Skin of body (tissue), 3 donors: ENCODE measurements around the gene LAGE3. TPM values are rescaled to one million over a fixed set of nuclear protein-coding genes. Genes with fewer than 3 reads are reported as not detected.
A peak's percentile ranks its signal among the peaks of the same experiment; 100 is the strongest.

Experiments used
- DNase-seq: peaks from one replicate; lab custom pipeline; 2025; lab: John Stamatoyannopoulos, UW
- small RNA-seq: library from RNA; depleted of rRNA; stranded (forward); fragments of <200 nt; gene quantifications from one replicate; pipeline ENCODE3, GENCODE V24; 2014; ENCODE audit warnings: low replicate concordance
- total RNA-seq: library from RNA; depleted of rRNA; stranded (reverse); fragments of >200 nt; gene quantifications from one replicate; pipeline ENCODE4 v1.2.3, GENCODE V29; 2014

LAGE3 gene
- total RNA-seq, 1 donor from 2014 or later, result 5.2 TPM

- DNase-seq, result no peak
Measured at GRCh38 chrX:154435171-154435733, 43.8 kb downstream of the LAGE3 start.

- no peak for DNase-seq
Measured at GRCh38 chrX:154434394-154435168, 44.5 kb downstream of the LAGE3 start.

- no peak for DNase-seq
Measured at GRCh38 chrX:154433605-154434004, 45.5 kb downstream of the LAGE3 start.

GRCh38 chrX:154432210-154432609 is 46.9 kb downstream of the LAGE3 start:
- DNase-seq, result no peak

GRCh38 chrX:154431341-154431740 is 47.7 kb downstream of the LAGE3 start:
- DNase-seq, result no peak

- no peak for DNase-seq
Measured at GRCh38 chrX:154430916-154431315, 48.2 kb downstream of the LAGE3 start.

GRCh38 chrX:154430479-154430878 is 48.6 kb downstream of the LAGE3 start:
- DNase-seq, result no peak

- no peak for DNase-seq
Measured at GRCh38 chrX:154429711-154430110, 49.4 kb downstream of the LAGE3 start.

- peak; percentile 77 for DNase-seq
Measured at GRCh38 chrX:154428176-154429171, 50.6 kb downstream of the LAGE3 start, which contains the start of gene ATP6AP1. Gene ATP6AP1, plus strand, starts transcription at chrX:154428677. Its CDS starts 16 bp downstream, at chrX:154428693.

Small RNA genes lying within 50 kb of the gene (small RNA-seq; reads per million reads assigned to genes)
- gene MIR6858, result 0.07 reads per million
- not detected for gene RN7SL697P

Other genes starting within 250 kb of the LAGE3 start
- not detected for gene OPN1MW3, start 221.7 kb downstream of the LAGE3 start, total RNA-seq
- gene TEX28, start 184.2 kb downstream of the LAGE3 start, total RNA-seq, result not detected
- gene TKTL1, start 183.5 kb downstream of the LAGE3 start, total RNA-seq, result 0.30 TPM
- gene FLNA, start 104.6 kb downstream of the LAGE3 start, total RNA-seq, result 397 TPM
- 24.0 TPM for gene EMD, start 100.0 kb downstream of the LAGE3 start, total RNA-seq
- gene RPL10, start 80.9 kb downstream of the LAGE3 start, total RNA-seq, result 3,686 TPM
- 10.8 TPM for gene DNASE1L1, start 70.0 kb downstream of the LAGE3 start, total RNA-seq
- 18.3 TPM for gene TAFAZZIN, start 67.7 kb downstream of the LAGE3 start, total RNA-seq
- 30.3 TPM for gene ATP6AP1, start 50.6 kb downstream of the LAGE3 start, total RNA-seq
- gene GDI1, start 42.1 kb downstream of the LAGE3 start, total RNA-seq, result 58.2 TPM
- gene FAM50A, start 35.1 kb downstream of the LAGE3 start, total RNA-seq, result 20.4 TPM
- 23.6 TPM for gene PLXNA3, start 21.0 kb downstream of the LAGE3 start, total RNA-seq
- 19.4 TPM for gene UBL4A, start 7.3 kb upstream of the LAGE3 start, total RNA-seq
- gene SLC10A3, start 11.3 kb upstream of the LAGE3 start, total RNA-seq, result 9.0 TPM
- 13.7 TPM for gene FAM3A, start 37.0 kb upstream of the LAGE3 start, total RNA-seq
- 19.5 TPM for gene G6PD, start 67.6 kb upstream of the LAGE3 start, total RNA-seq
- gene IKBKG, start 68.3 kb upstream of the LAGE3 start, total RNA-seq, result 5.4 TPM
- gene CTAG1A, start 105.9 kb upstream of the LAGE3 start, total RNA-seq, result not detected
- gene CTAG1B, start 140.0 kb upstream of the LAGE3 start, total RNA-seq, result not detected
- not detected for gene CTAG2, start 174.3 kb upstream of the LAGE3 start, total RNA-seq